ENCODE results near the gene UNCX. TPM values are rescaled to one million over a fixed set of nuclear protein-coding genes. Genes with fewer than 3 reads are reported as not detected.
"Not testable (repeated sequence)": the region's sequence is repeated elsewhere in the genome, so short reads cannot be mapped to it uniquely, and the experiment has no call there.

Gene UNCX
- total RNA-seq, 2 experiments from 2014 or later, result not detected

DNA sequence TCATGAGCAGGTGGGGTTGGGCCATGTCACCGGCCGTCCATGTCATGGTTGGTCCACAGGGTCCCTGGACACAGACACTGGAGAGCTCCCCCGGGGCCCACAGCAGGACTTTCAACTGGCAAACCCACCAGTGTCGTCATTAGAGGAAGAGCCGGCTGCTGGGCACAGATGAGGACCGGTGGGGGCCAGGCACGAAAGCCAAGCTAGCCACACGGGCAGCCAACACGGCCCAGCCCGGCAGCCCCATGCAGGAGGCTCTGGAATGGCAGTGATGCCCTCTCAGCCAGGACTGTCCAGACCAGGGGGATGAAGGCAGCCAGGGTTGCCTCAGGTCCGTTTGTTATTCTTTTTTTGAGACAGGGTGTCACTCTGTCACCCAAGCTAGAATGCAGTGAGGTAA is 21.1 kb upstream of the UNCX start:
- POLR2A ChIA-PET, result no interaction called here
- CTCF ChIA-PET, result interaction anchor here (1.6 kb wide), 1 partner anchor 14 kb away, joined by 5 read pairs; no protein-coding TSS in a partner anchor

DNA sequence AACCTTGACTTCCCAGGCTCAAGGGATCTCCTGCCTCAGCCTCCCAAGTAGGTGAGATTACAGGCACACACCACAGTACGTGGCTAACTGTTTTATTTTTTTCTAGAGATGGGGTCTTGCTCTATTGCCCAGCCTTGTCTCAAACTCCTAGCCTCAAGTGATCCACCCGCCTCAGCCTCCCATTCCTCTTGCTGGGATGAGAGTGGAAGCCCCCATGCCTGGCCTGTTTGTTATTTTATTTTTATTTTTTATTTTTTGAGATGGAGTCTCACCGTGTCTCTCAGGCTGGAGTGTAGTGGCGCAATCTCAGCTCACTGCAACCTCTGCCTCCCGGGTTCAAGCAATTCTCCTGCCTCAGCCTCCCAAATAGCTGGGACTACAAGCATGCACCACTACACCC is 20.6 kb upstream of the UNCX start:
- CTCF ChIA-PET, result interaction anchor here (1.6 kb wide), 1 partner anchor 13 kb away, joined by 5 read pairs; no protein-coding TSS in a partner anchor
- POLR2A ChIA-PET, result not testable (repeated sequence)

DNA sequence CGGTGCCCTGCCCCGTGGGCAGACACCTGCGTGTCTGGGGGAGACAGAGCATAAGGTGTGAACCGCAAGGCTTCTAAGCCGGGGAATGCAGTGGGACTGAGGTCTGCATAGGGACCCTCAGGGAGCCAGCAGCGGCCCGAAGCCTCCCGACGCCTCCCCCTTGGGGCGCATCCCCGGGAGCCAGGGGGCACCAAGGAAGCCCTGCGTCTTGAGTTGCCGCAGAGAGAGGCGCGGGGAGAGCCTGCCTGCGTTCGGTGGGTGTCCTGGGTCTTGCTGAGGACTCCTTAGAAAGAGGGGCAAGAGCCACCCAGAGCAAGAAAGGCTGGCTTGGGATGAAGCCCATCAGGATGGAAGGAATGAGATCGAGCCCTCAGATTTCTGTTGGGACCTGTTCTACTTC is 18.2 kb upstream of the UNCX start:
- ChIA-PET CTCF (no interaction called here), POLR2A (no interaction called here)

DNA sequence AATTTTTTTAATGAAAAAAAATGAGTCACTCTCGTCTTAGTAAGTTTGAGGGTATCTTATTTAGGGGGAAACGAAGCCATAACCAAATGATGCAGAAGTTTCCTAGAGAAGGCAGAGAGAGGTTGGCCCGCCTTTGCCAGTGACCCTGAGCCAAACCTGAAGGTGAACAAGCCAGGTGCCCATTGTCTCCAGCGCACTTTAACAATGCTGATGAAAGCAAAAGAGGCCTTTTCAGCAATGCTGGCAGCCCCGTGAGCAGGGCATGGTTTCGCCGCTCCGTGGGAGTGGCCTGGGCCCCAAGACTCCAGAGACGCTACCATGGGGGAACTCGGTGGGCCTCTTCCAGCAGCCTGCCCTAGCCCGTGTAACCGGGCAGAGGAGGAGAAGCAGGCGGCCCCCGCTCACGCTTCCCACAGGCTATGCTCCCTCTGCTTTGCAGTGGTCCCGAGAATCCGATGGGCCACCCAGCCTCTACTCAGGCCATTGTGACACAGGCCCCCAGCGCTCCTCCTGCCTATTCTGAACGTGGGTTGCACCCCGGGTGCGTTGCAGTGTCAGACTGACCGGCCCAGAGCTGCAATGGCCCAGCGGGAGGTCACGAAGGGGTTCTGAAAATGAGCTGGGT is 14.0 kb upstream of the UNCX start:
- CTCF ChIA-PET, result no interaction called here
- POLR2A ChIA-PET, result interaction anchor here (0.5 kb wide), 1 partner anchor 98 kb away, joined by 3 read pairs; no protein-coding TSS in a partner anchor

DNA sequence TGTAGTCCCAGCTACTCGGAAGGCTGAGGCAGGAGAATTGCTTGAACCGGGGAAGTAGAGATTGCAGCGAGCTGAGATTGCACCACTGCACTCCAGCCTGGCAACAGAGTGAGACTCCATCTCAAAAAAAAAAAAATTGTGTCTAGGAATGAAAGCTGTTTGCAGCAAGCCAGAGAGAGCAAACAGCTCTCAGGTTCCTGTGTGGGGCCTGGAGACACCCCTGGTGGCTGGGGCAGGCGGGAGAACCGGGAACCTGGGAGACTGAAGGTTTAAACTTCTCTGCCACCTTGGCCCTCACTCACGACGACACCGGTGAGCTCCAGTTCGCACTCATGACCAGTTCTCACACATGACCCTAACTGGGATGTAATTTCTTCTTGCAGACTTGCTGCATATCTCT is 13.2 kb upstream of the UNCX start:
- CTCF ChIA-PET, result no interaction called here
- POLR2A ChIA-PET, result interaction anchor here (0.5 kb wide), 1 partner anchor 97 kb away, joined by 3 read pairs; no protein-coding TSS in a partner anchor

DNA sequence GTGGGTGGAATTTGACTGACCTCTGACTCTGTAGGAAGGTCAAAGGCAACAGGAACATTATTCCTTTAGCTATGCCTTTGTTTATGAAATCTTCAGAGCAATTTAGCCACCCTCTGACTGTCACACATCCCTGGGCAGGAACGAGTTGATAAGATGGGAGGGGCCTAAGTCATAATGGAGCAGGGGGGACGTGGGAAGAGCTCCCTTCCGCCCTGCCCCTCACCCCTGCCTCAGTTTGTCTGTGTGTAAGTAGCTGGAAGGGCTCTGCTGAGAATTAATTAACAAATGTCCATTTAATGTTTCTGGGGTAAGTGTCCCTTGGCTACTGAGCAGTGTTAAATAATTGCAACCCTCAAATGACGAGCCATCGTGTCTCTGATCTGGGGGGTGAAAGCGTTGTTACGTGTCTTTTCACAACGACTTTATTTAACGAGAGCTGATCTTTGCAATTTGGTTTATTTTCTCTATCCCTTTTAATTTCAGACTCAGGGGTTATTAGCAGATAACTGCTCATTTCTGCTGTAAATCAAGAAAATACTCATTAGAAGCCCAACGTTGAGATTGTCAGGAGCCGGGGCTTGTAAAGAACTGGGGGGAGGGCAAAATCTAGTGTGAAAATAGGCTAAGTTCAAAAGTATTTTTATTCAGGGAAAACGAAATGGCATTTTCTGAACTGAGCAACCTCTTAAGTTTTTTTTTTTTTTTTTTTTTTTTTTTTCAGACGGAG is 12.5 kb upstream of the UNCX start:
- POLR2A ChIA-PET, result no interaction called here
- CTCF ChIA-PET, result interaction anchor here (0.7 kb wide), 1 partner anchor 209 kb away, joined by 4 read pairs; no protein-coding TSS in a partner anchor

DNA sequence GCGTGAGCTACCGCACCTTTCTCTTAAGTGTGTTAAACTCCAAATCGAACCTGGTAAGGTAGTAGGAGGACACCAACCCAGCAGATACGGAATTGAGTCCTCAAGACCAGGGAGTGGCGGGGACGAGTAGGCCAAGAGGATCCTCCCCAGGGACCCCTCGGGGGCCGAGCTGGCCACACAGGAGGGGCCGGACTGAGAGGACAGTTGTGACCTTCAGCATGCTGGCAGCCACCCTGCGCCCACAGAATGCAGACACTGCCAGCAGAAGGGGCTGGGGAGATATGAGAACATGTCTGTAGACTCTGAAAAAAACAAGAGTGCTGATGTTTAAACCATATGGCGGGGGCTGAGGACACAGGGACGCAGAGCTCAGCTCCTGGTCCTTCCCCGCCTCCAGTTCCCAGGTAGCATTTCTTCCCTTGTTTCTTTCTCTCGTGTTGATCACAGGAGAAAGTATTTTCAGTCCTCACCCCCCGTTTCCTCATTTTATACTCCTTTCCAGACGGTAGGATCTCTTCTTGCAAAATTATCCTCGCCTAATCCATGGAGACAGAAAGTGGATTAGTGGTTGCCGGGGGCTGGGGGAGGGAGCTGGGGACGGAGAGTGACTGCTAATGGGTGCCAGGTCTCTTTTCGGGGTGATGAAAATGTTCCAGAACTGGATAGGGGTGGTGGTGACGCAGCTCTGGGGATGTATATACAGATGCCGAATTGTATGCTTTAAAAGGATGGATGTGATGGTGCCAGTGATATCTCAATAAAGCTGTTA is 11.5 kb upstream of the UNCX start:
- ChIA-PET CTCF (interaction anchor here (0.7 to 1.1 kb wide), 2 partner anchors 208 to 211 kb away, joined by 3 to 4 read pairs; no protein-coding TSS in a partner anchor), POLR2A (no interaction called here)

DNA sequence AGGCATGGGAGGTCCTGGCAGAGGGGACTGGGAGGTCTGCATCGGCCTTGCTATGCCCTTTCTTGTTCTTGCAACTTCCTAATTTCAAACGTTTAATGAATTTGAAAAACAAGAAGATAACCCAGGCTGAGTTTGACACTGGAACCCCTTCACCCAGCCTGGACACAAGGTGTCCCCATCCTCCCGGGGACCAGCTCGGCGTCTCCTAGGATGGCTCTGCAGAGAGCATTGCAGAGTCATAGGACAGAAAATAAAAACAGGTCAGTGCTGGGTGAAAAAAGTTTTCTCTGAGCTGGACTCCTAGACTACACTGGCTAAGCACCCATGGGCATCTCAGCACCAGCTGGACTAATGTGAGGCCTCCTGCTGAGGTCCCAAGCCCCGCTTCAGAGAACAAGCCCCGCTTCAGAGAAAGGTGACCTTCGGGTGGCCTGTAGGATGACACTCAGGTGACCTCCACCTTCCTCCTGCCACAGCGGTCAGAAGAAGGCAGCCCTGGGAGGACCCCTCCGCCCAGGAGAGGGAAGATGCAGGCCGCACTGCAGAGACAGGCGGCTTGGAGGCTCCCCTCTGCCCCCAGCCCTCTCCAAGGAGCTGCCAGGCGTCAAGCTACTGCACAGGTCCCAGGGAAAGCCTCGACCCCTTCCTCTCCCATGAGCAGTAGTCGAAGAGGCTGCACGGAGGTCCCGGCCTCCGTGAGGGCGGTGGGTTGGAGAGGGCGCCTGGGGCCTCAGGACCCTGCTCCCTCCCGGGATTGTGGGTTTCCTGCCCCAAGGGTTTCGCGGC is 9.3 kb upstream of the UNCX start:
- CTCF ChIA-PET, result interaction anchor here (0.6 kb wide), 1 partner anchor 380 kb away, joined by 4 read pairs; no protein-coding TSS in a partner anchor
- POLR2A ChIA-PET, result no interaction called here

DNA sequence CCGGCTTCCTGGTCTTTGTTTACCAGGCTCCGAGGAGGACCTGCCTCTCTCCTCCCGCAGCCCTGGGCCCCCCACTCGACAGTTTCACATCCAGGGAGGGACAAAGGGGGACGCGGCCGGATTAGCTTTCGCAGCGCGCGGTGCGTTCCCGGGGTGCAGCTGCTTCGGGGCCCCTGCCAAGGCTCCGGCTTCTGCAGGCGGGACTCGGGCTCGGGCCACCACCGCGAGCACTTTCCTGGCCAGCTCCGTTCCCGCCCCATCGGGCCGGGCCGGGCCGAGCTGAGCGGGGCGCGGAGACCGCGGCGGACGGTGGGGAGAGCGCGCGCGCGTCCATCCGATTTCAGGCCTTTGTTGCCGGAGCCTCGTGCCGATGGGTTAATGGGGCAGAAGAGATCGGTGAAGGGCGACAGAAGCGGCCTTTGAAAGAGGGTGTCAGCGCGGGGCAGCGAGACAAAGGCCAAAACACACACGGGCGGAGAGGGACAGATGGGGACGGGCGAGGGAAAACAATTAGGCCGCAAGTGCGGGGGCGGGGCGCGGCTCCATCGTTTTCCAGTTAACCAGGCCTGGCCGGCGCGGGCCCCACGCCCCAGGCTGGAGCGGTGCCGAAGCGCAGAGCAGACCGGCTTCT is 8.5 kb upstream of the UNCX start:
- ChIA-PET CTCF (no interaction called here), POLR2A (no interaction called here)

DNA sequence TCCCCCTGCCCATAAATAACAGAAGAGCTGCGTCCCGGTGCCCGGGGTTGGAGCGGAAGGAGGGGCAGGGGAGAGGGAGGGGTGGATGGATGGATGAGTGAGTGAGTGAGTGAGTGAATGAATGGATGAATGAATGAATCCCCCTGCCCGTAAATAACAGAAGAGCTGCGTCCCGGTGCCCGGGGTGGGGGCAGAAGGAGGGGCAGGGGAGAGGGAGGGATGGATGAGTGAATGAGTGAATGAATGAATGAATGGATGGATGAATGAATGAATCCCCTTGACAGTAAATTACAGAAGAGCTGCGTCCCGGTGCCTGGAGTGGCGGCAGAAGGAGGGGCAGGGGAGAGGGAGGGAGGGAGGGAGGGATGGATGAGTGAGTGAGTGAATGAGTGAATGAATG is 7.6 kb upstream of the UNCX start:
- ChIA-PET POLR2A (no interaction called here), CTCF (interaction anchor here (0.6 to 2.9 kb wide), 6 partner anchors 12 to 187 kb away, joined by 3 to 20 read pairs (median 4); no protein-coding TSS in a partner anchor)

DNA sequence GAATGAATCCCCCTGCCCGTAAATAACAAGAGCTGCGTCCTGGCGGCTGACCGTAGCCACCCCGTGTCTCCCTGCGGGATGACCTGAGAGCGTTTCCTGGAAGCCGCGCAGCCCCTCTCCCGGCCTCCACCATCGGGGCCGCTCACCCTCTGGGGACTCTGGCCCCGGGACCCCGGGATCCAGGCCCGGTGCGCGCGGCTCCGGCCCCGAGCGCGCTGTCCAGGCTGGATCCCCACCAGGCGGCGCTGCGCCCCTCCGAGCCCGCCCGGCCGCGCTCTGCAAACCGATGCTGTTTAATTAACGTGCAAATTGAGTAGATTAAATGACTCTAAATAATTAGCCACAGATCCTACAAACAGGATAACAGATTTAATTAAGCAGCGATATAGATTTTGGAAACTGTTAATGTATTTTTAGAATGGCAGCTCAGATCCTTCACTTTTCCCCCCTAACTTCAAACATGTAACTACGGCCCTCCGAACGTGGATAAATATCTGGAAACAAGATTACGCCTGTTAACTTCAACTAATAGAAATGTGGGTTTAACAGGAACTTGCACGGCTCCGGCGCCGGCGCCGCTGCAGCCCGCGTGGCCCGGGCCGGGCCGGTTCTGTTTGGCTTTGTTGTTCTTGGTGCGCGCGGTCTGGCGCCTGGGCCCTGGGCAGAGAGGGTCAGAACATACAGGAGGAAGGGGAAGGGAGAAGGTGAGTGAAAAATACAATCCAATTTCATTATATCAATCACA is 7.1 kb upstream of the UNCX start:
- CTCF ChIA-PET, result interaction anchor here (0.6 to 2.9 kb wide), 10 partner anchors 11 to 207 kb away, joined by 3 to 20 read pairs (median 4); no protein-coding TSS in a partner anchor
- POLR2A ChIA-PET, result no interaction called here

DNA sequence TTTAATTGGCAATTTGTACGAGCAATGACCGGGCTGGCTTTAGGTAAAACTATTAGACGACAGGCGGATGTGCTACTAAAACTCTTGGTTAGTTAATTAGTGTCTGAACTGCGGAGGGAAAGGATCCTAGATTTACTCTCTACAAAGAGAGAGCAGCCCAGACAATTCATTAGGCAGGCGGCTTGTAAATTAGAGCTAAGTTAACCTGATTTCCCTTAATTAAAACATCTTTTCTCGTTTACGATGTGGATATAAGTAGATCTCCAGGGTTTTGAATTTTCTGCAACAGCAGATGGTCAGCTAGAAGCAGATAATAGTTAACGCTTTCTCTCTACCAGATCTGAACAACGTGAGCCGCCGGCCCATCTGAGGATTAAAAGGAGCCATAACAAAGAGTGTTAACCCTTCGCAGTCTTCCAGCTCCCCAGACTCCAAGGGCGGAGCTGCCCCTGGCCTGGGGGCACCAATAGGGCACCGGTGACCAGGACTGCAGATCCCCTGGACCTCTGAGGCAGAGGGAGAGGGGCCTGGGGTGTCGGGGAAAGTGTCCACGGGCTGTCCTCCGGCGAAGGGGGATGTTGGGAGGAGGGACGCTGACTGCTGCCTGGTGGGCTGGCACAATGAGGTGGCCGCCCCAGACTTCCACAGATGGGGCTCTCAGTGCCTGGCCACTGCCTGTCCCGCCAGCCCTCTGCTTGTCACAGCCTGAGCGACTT is 6.3 kb upstream of the UNCX start:
- POLR2A ChIA-PET, result no interaction called here
- CTCF ChIA-PET, result interaction anchor here (0.6 to 2.9 kb wide), 10 partner anchors 12 to 206 kb away, joined by 3 to 20 read pairs (median 4); no protein-coding TSS in a partner anchor

DNA sequence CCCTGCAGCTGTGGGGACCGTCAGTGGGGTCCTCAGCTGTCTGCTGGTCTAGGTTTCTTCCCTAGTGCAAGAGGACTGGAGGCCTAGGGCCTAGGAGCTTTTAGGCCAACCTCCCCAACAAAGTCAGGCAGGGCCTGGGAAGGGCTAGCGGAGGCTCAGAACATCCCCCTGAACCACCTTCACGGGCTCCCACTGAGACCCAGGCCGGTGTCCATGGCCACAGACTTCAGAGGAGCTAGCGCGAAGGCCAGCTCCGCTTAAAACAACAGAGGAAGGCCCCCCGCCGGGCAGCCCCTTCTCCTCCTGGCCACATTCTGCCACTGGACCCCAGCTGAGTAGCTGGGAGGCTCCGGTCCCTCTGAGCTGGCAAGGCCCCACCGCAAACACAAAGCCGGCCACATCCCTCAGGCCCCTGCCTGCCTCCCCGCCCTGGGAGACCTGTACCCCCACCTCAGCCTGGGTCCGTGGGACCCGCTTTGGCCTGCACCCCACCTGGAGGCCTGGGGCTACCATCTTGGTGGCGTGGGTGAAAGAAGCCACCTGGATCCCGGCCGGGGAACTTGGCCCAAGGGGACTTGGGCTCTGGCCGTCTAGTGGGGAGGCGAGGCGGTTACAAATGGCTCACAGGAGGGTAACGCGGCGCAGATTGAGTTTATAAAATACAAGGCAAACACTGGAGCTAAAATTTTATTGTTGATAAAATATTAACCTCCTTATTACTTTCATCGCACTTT is 5.4 kb upstream of the UNCX start:
- POLR2A ChIA-PET, result interaction anchor here (0.7 kb wide), 1 partner anchor 326 kb away, joined by 3 read pairs; no protein-coding TSS in a partner anchor
- CTCF ChIA-PET, result interaction anchor here (0.9 to 2.9 kb wide), 5 partner anchors 11 to 205 kb away, joined by 3 to 20 read pairs (median 6); no protein-coding TSS in a partner anchor

DNA sequence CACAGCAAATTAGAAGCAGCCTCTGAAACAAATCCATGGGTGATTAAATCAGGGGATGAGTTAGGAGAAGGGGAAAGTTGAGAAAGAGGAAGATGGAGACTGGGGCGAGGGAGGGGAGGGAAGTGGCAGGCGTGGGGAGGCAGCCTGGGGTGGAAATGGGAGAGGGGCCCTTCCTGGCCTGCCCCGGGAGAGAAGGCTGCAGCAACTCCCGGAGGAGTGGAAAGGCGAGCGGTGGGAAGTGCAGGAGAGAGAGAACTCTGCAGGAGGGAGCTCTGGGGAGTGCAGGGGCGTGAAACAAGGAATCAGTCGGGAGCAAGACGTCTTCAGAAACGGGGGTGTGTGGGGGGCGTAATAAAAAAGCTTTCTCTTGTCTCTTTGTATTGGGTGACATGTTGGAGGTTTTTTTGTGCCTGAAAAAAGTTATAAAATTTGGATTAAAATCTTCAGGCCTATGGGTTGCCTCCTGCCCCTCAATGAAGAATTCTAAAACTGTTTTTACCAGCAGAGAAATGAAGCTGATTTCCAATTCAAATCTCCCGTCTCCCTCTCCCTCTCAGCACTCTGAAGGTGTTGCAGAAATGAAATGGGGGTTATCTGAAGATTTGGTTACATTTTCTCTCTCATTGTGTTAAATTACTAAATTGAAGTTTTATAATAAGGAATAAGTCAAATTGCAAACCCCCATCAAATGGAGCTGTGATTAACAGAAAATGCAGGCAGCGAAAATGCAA is 4.7 kb upstream of the UNCX start:
- CTCF ChIA-PET, result interaction anchor here (2.9 kb wide), 1 partner anchor 184 kb away, joined by 20 read pairs; no protein-coding TSS in a partner anchor
- POLR2A ChIA-PET, result interaction anchor here (0.7 kb wide), 1 partner anchor 327 kb away, joined by 3 read pairs; no protein-coding TSS in a partner anchor

DNA sequence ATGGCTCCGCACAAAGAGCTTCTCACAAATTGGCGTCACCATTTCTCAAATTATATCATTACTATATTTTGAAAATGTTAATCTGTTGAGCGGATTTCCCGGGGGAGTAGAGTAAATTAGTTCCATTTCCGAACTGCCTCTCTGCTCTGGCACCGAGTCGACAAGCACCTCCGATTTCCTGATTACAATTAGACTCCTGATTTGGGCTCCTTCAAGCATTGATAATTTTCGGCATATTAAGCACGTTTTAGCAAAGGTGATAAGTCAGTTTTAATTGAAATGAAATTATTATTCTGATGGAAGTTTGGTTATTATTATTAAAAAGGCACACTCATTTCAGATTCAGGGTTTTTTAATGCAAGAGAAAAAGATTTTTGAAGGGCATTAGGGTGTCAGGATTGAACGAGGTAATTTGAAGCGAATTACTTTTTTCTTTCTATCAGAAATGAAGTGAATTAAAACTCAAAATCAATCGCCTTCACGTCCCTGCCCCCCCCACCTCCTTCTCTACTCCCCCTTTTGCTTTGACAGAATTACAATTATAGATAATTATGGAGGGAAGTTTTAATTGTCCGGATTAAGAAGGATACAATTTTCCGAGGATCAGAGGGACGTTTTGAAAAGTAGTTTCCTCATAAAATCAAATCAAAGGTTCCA is 4.0 kb upstream of the UNCX start:
- ChIA-PET POLR2A (no interaction called here), CTCF (no interaction called here)
